C4-2B (cell line): ENCODE results near the gene PLXDC2.

ENCODE experiments used
- ZFX ChIP-seq: fragments of 450-650 bp; IDR thresholded peaks from 2 replicates; pipeline ENCODE4 v1.6.1; 2017
- TF ChIP-seq, protein P1 (sequence below): fragments of 450-650 bp; conservative IDR thresholded peaks from 2 replicates; pipeline ENCODE4 v1.5.1; 2017; ENCODE audit warnings: mild to moderate bottlenecking

DNA sequence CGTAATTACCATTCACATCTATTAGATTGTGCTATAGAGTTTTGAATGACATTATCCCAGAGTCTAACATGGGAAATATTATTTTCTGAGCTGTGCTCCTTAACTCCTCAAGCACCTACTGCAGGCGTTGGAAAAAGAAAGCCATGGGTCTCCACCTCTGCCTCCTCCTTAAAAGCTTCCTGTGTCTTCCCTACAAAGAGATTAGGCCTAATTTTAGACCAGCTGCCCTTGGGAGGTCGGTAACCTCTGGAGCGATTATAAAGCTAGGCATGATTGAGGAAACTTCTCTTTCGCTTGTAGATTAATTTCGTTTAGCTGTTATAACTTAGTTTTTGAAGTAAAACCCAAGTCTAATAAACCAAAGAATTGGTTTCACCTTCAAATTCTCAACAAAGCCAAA is 75.2 kb downstream of the PLXDC2 start:
- TF ChIP-seq, protein P1, sequence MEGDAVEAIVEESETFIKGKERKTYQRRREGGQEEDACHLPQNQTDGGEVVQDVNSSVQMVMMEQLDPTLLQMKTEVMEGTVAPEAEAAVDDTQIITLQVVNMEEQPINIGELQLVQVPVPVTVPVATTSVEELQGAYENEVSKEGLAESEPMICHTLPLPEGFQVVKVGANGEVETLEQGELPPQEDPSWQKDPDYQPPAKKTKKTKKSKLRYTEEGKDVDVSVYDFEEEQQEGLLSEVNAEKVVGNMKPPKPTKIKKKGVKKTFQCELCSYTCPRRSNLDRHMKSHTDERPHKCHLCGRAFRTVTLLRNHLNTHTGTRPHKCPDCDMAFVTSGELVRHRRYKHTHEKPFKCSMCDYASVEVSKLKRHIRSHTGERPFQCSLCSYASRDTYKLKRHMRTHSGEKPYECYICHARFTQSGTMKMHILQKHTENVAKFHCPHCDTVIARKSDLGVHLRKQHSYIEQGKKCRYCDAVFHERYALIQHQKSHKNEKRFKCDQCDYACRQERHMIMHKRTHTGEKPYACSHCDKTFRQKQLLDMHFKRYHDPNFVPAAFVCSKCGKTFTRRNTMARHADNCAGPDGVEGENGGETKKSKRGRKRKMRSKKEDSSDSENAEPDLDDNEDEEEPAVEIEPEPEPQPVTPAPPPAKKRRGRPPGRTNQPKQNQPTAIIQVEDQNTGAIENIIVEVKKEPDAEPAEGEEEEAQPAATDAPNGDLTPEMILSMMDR = no peak
- no peak for TF ChIP-seq ZFX
